Measurements from ENCODE around the gene CPNE7. TPM values are rescaled to one million over a fixed set of nuclear protein-coding genes. Genes with fewer than 3 reads are reported as not detected.

Gene CPNE7
- total RNA-seq, 1 donor from 2014 or later, result 1.1 TPM

DNA sequence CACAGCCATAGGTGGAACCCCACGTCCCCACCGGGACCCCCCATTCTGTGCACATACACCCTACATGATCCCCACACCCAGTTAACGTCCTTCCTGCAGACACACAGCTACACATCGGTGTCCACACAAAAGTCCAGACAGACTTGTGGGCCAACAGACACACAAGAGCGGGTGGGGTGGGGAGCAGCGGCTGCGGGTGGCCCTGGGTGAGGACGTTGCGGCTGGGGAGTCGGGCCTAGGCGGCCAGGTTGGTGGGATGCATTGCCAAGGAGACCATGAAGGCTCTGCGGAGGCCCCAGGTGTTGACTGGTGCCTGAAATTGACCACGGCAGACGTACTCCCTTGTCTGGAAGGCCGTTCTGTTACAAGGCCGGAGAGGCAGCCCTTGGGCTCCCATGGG, 29.2 kb downstream of the CPNE7 start:
- Histone ChIP-seq H3K27me3 (ENCODE audit: control insufficient read depth, insufficient read depth, low read length) (no peaks in the 10 kb centered on the region), H3K36me3 (ENCODE audit: control insufficient read depth, insufficient read depth, low read length) (no peaks in the 10 kb centered on the region), H3K4me3 (ENCODE audit: low read depth, low read length) (no peak overlapping the region)
- TF ChIP-seq, protein P1, sequence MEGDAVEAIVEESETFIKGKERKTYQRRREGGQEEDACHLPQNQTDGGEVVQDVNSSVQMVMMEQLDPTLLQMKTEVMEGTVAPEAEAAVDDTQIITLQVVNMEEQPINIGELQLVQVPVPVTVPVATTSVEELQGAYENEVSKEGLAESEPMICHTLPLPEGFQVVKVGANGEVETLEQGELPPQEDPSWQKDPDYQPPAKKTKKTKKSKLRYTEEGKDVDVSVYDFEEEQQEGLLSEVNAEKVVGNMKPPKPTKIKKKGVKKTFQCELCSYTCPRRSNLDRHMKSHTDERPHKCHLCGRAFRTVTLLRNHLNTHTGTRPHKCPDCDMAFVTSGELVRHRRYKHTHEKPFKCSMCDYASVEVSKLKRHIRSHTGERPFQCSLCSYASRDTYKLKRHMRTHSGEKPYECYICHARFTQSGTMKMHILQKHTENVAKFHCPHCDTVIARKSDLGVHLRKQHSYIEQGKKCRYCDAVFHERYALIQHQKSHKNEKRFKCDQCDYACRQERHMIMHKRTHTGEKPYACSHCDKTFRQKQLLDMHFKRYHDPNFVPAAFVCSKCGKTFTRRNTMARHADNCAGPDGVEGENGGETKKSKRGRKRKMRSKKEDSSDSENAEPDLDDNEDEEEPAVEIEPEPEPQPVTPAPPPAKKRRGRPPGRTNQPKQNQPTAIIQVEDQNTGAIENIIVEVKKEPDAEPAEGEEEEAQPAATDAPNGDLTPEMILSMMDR (IDR thresholded peaks at IDR 0.05; ENCODE audit: insufficient read depth, low read length, severe bottlenecking), result no peak
- no peak for DNase-seq (ENCODE audit: low read depth)
- no peak for FAIRE-seq

DNA sequence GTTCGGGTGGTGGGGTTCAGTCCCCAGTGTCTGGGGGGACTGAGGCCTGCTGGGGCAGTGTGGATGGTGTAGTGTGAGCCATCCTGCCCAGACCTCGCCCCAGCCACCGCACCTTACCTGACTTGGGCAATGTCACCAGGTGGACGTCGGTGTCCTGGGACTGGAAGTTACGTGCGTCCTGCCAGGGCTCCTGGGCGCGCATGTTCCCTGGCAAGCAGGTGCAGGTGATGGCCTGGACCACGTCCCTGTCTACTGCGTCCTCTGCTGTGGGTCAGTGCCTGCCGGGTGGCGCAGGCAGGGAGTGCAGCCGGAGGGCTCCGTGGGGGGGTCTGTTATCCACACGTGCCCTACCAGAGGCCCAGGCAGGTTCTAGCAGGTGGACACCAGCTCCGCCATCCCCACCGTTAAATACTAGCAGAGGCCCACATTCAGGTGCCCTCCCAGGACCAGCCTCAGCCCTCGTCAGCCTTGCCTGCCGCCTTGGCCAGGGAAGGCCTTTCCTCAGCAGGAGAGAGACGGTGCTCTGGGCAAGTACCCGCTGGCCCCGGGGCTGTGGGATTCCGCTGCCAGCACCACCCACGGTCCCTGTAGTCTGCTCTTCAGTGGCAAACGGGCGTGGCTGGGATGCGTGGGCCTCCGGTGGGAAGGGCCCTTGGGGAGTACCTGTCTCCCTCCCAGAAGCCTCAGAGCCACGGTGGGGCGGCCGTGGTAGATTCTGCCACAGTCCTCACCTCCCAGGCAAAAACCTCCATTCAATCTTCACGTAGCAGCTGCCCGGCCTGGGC, 29.8 kb downstream of the CPNE7 start:
- TF ChIP-seq, protein P1 (IDR thresholded peaks at IDR 0.05; ENCODE audit: insufficient read depth, low read length, severe bottlenecking), result no peak
- no peaks in the 10 kb centered on the region for H3K36me3 ChIP-seq (ENCODE audit: control insufficient read depth, insufficient read depth, low read length)
- H3K4me3 ChIP-seq (ENCODE audit: low read depth, low read length), result no peak overlapping the region
- DNase-seq (ENCODE audit: low read depth) (no peak), FAIRE-seq (no peak)
- no peaks in the 10 kb centered on the region for H3K27me3 ChIP-seq (ENCODE audit: control insufficient read depth, insufficient read depth, low read length)

DNA sequence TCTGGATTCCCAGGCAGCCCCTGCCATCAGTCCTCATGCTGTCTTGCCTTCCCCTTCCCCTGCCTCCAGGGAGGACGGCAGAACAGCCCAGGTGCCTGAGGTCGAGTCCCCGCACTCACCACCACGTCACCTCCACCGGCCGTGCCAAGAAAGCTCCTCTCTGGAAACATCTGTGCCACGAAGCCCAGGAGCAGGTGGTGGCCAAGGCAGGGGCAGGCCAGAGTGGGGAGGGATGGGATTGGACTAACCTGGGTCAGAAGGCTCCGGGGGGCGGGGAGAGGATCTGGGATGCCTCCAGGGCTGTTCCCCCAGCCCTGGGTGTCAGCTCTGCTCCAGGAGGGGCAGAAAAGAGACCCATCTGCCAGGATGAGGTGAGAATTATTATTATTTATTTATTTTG, 30.4 kb downstream of the CPNE7 start:
- DNase-seq (ENCODE audit: low read depth) (no peak), FAIRE-seq (no peak)

DNA sequence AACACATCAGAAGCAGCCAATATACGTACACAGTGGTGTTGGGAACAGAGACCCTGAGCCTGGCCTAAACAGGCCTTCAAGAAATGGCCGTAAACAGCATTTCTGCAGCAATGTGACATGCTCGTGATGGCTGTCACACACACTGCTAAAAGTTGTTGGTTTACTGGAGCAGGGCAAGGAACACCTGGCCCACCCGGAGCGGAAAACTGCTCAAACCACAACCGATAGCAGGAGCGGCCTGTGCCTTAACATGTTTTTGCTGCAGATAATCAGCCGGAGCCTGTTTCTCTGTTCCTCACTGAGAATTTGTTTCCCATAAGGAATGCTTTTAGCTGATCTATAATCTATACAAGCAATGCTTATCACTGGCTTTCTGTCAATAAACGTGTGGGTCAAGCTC, 31.9 kb downstream of the CPNE7 start:
- DNase-seq (ENCODE audit: low read depth), result no peak
- H3K4me3 ChIP-seq (ENCODE audit: low read depth, low read length), result no peak overlapping the region
- TF ChIP-seq, protein P1 (IDR thresholded peaks at IDR 0.05; ENCODE audit: insufficient read depth, low read length, severe bottlenecking), result no peak
- H3K27me3 ChIP-seq (ENCODE audit: control insufficient read depth, insufficient read depth, low read length), result no peaks in the 10 kb centered on the region
- no peak for FAIRE-seq
- no peaks in the 10 kb centered on the region for H3K36me3 ChIP-seq (ENCODE audit: control insufficient read depth, insufficient read depth, low read length)

More for the DNA sequence above, 30.4 kb downstream of the CPNE7 start:
- no peaks in the 10 kb centered on the region for H3K27me3 ChIP-seq (ENCODE audit: control insufficient read depth, insufficient read depth, low read length)
- no peaks in the 10 kb centered on the region for H3K36me3 ChIP-seq (ENCODE audit: control insufficient read depth, insufficient read depth, low read length)
- TF ChIP-seq, protein P1 (IDR thresholded peaks at IDR 0.05; ENCODE audit: insufficient read depth, low read length, severe bottlenecking), result no peak
- H3K4me3 ChIP-seq (ENCODE audit: low read depth, low read length), result no peak overlapping the region

DNA sequence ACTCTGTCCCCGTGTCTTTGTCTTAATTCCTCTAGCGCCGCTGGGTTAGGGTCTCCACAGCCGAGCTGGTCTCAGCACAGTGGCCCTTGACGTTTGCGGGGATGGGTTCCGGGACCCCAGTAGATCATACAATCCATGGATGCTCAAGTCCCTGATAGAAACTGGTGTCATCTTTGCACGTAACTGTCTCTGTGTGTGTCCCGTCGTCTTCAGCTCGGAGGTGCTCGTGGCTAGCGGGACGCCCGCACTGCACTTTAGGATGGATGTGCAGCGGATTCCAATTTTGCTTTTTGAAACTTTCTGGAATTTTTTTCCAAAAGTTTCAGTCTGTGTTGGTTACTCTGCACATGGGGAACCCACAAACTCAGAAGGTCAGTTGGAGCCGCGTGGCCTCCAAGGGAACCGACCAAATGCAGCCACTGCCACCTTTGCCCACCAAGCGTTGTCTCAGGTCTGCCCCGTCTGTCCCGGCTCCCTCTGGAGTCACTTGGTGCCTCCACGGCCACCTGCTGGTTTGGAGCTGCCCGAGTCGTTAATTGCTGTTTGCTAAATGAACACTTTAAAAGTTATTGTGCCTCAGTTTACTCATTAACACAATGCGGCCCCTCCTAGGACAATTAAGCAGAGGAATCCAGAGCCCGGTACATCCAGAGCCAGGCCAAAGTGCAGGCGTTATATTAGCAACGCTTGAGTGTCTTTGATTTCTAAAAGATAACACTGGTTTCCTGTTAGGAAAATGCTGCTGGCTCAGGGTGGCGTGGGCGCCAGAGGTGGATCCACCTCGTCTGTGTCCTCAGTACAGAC, 32.6 kb downstream of the CPNE7 start:
- Histone ChIP-seq H3K36me3 (ENCODE audit: control insufficient read depth, insufficient read depth, low read length) (no peaks in the 10 kb centered on the region), H3K27me3 (ENCODE audit: control insufficient read depth, insufficient read depth, low read length) (no peaks in the 10 kb centered on the region), H3K4me3 (ENCODE audit: low read depth, low read length) (no peak overlapping the region)
- FAIRE-seq, result no peak
- TF ChIP-seq, protein P1 (IDR thresholded peaks at IDR 0.05; ENCODE audit: insufficient read depth, low read length, severe bottlenecking), result no peak
- DNase-seq (ENCODE audit: low read depth), result no peak

Measured in bronchial epithelial cell (primary cell).